Skeletal muscle satellite cell (primary cell): ENCODE measurements around the gene SRSF8.
"Not testable (repeated sequence)": the region's sequence is repeated elsewhere in the genome, so short reads cannot be mapped to it uniquely, and the experiment has no call there.

ENCODE experiments used
- H3K27me3 ChIP-seq: 2 replicates; pipeline ENCODE4 v1.7.0; 2013; ENCODE audit warnings: low read length; ENCODE audit not compliant: control insufficient read depth, insufficient read depth
- H3K36me3 ChIP-seq: 2 replicates; pipeline ENCODE4 v1.7.0; 2013; ENCODE audit warnings: mild to moderate bottlenecking, control low read depth, low read length; ENCODE audit not compliant: insufficient read depth
- H3K4me1 ChIP-seq: 2 replicates; pipeline ENCODE4 v1.7.0; 2013; ENCODE audit warnings: low read length; ENCODE audit not compliant: control insufficient read depth, insufficient read depth
- H3K4me2 ChIP-seq: 2 replicates; pipeline ENCODE4 v1.7.0; 2013; ENCODE audit warnings: mild to moderate bottlenecking, low read length
- H3K4me3 ChIP-seq: 2 replicates; pipeline ENCODE4 v1.7.0; 2013; ENCODE audit warnings: low read length
- H3K9ac ChIP-seq: 2 replicates; pipeline ENCODE4 v1.7.0; 2013; ENCODE audit warnings: mild to moderate bottlenecking, low read depth, low read length, moderate library complexity
- H3K9me3 ChIP-seq: replicated peaks from 2 replicates; pipeline ENCODE4 v1.7.0; 2013; ENCODE audit warnings: mild to moderate bottlenecking, control low read depth, low read length

The SRSF8 gene

DNA sequence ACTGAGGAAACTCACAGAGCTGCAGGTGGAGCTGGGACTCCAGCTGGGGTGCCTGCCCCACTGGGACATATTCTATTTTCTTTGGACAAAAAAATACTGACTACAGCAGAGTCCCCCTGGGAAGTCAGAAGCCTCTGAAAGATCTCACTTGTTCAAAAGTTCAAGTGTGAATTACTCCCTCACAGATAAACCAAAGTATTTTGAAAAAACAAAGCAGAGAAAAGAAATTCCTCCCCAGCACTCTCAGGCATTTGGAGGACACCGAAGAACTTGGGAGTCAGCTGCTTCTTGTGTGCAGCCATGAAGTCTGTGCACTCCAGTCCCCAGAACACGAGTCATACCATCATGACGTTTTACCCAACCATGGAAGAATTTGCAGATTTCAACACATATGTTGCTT lies 17.6 kb upstream of the SRSF8 start, which contains the start of gene KDM4F:
Gene KDM4F, plus strand, starts transcription at position 301 of the 400 bp plus-strand sequence.
- H3K36me3 ChIP-seq, result not testable (repeated sequence)

DNA sequence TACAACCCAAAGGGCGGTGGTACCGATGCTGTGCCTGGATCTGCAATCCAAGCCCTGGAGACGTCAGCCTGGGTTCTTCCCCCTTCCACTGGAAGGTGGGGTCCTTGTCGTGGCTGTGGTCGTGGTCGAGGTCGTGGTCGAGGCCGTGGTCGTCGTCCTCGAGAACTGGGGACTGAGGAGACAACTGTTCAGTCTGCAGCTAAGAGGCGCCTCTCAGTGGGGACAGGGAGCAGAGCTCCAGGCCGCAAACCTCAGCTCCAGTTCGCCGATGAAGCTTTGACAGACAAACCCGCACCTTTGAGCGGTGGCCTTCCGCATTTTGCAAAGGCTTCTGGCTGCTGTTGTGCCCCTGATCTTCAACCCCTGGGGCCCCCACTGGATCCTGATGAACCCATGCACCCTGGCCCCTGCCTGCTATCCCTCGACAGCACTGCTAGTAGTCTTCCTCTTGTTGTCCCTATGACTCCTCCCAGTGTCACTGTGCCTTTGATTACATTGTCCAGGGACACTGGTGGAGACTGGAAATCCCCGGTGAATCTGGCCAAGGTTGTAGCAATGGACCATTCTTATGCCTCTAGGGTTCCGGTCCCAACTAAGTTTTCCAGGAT lies 16.0 kb upstream of the SRSF8 start:
- H3K9me3 ChIP-seq, result no peaks in the 10 kb centered on the region
- no peak overlapping the region for H3K4me2 ChIP-seq
- no peaks in the 10 kb centered on the region for H3K36me3 ChIP-seq
- H3K9ac ChIP-seq, result no peak overlapping the region
- H3K4me1 ChIP-seq, result no peaks in the 10 kb centered on the region
- H3K27me3 ChIP-seq, result peaks cover 55% of the 10 kb centered on the region
- H3K4me3 ChIP-seq, result no peak overlapping the region

More for the DNA sequence above, 17.6 kb upstream of the SRSF8 start, which contains the start of gene KDM4F:
- H3K27me3 ChIP-seq, result peaks cover 56% of the 10 kb centered on the region
- H3K4me3 ChIP-seq, H3K9ac ChIP-seq, H3K9me3 ChIP-seq, H3K4me2 ChIP-seq, H3K4me1 ChIP-seq: not testable (repeated sequence)

DNA sequence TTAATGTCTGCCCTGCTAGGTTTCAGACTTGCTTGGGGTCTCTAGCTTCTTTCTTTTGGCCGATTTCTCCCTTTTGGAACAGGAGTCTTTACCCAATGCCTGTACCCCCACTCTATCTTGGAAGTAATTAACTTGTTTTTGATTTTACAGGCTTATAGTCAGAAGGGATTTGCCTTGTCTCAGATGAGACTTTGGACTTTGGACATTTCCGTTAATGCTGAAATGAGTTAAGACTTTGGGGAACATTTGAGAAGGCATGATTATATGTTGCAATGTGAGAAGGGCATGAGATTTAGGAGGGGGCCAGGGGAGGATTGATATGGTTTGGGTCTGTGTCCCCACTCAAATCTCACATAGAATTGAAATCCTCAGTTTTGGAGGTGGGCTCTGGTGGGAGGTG lies 12.4 kb upstream of the SRSF8 start:
- Histone ChIP-seq H3K4me3 (no peak overlapping the region), H3K4me2 (no peak overlapping the region), H3K27me3 (peaks cover 34% of the 10 kb centered on the region), H3K4me1 (no peaks in the 10 kb centered on the region), H3K9ac (no peak overlapping the region), H3K36me3 (no peaks in the 10 kb centered on the region), H3K9me3 (no peaks in the 10 kb centered on the region)

DNA sequence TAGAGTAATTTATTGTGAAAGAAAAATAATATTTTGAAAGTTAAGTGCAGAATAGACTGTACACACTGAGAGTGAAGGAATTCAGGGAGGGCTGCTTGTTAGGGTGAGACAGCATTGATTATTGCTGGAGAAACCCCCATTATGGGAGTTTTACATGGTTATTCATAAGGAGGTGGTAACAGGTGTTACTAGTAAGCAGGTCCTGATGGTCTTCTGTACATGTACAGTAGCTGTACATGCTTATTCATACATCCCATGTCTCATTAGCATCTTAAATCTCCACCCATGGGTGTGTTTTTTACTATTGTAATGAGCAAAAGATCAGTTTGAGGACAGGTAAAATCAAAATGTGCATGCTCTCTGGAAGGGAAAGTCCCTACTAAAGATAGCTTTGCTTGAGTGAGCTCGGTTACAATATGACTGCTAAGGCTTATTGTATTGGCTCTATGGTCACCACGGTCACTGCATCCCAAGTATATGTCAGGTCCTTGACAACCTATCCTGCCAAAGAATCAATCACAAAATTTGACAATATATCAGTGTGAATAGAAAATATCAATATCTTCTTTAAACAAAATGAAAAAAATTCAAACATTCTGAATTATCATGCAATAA lies 11.3 kb upstream of the SRSF8 start:
- Histone ChIP-seq H3K27me3 (peaks cover 41% of the 10 kb centered on the region), H3K9me3 (no peaks in the 10 kb centered on the region), H3K4me2 (no peak overlapping the region), H3K9ac (no peak overlapping the region), H3K36me3 (no peaks in the 10 kb centered on the region), H3K4me3 (no peak overlapping the region), H3K4me1 (no peaks in the 10 kb centered on the region)

DNA sequence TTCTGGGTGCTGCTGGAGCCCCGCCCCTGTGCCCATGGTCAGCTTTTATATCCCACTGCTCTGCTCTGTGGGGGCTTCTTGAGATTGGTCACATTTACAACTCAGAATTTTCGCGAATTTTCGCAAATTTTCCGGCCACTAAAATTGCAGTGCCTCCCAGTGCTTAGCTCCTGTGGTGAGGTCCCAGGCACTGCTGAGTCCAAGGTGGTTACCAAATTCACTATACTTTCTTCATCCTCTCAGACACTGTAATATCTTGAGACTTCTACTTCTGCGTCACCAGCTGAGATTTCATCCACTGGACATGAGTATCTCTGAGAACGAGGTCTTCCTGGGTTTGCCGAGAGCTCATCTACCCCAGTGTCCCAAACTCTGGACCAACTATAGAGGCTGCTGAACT lies 8.8 kb upstream of the SRSF8 start:
- Histone ChIP-seq H3K4me2 (no peak overlapping the region), H3K4me3 (no peak overlapping the region), H3K4me1 (no peaks in the 10 kb centered on the region), H3K27me3 (peaks cover 53% of the 10 kb centered on the region), H3K9ac (no peak overlapping the region), H3K9me3 (no peaks in the 10 kb centered on the region), H3K36me3 (no peaks in the 10 kb centered on the region)

DNA sequence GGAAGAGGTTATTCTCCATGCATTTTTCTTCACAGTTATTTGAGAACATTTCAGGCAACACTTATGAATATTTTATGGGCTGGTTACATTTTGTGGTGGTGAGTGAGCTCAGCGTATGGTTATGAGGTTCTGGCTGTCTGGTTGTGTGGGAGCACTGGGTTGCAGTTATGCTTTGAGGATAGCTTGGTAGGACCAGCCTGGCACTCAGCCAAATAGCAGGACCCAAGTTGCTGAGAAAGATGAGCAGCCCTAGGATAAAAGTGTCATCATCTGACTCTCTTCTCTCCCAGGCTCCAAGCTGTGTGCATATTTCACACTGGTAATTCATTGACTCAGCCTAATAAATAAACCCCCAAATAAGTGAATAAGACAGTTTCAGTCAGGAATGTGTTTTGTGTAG lies 8.1 kb upstream of the SRSF8 start:
- H3K9me3 ChIP-seq, result no peaks in the 10 kb centered on the region
- no peaks in the 10 kb centered on the region for H3K36me3 ChIP-seq
- no peak overlapping the region for H3K4me3 ChIP-seq
- H3K27me3 ChIP-seq, result peaks cover 46% of the 10 kb centered on the region
- no peaks in the 10 kb centered on the region for H3K4me1 ChIP-seq
- no peak overlapping the region for H3K9ac ChIP-seq
- H3K4me2 ChIP-seq, result no peak overlapping the region

DNA sequence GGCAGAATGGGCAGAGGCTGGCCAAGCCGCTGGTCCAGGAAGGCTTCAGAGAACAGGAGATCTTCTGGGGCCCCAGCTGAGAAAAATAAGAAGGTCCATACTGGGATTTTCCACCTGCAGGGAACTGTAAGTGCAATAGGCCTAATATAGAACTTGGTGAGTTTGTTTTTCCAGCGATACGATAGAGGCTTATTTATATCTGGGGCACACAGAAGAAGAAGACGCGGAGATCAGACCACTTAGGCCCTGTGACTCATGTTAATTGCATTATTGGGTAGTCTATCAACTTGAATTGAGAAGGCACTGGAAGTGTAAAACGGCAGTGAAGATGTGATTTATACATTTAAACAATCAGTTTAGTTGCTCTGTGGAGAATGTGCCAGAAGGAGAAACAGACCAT lies 7.7 kb upstream of the SRSF8 start:
- Histone ChIP-seq H3K4me1 (no peaks in the 10 kb centered on the region), H3K9me3 (no peaks in the 10 kb centered on the region), H3K4me3 (no peak overlapping the region), H3K9ac (no peak overlapping the region), H3K36me3 (no peaks in the 10 kb centered on the region), H3K27me3 (peaks cover 42% of the 10 kb centered on the region), H3K4me2 (no peak overlapping the region)

DNA sequence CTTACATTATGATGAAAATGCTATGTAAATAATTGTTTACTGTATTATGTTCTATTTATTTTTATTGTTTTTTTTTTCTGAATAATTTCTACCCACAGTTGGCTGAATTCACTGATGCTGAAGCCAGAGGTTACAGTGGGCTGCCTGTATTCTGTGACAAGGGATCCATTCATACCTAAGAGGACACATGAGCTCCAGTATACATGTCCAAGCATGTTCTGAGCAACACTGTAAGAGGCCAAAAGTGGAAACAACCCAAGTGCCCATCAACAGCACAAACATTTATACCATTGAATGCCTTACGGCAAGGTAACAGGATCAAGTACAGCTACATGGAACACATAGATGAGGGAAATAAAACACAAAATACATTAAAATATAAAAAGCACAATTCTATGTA lies 1.4 kb upstream of the SRSF8 start:
- H3K27me3 ChIP-seq, result peaks cover 15% of the 10 kb centered on the region
- H3K9me3 ChIP-seq, result no peaks in the 10 kb centered on the region
- H3K36me3 ChIP-seq, result no peaks in the 10 kb centered on the region
- no peak overlapping the region for H3K4me2 ChIP-seq
- no peak overlapping the region for H3K4me3 ChIP-seq
- H3K4me1 ChIP-seq, result peaks cover 12% of the 10 kb centered on the region
- no peak overlapping the region for H3K9ac ChIP-seq

DNA sequence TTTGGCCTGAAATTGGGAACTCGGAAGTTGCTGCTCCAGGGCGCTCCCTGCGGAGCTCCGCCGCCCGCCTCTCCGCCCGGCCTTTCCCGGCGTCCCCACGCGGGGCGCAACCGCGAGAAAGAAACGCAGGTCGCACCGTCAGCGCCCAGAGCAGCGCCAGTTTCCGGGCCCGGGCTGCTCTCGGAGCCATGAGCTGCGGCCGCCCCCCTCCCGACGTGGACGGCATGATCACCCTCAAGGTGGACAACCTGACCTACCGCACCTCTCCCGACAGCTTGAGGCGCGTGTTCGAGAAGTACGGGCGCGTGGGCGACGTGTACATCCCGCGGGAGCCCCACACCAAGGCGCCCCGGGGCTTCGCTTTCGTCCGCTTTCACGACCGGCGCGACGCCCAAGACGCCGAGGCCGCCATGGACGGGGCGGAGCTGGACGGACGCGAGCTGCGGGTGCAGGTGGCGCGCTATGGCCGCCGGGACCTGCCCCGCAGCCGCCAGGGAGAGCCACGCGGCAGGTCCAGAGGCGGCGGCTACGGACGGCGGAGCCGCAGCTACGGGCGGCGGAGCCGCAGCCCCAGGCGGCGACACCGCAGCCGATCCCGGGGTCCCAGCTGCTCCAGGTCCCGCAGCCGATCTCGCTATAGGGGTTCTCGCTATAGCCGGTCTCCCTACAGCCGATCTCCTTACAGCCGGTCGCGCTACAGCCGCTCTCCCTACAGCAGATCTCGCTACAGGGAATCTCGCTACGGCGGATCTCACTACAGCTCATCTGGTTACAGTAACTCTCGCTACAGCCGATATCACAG lies 521 bp downstream of the SRSF8 start:
- peak overlapping the region; percentile 87 for H3K4me2 ChIP-seq
- H3K9ac ChIP-seq, result peak overlapping the region; percentile 91
- H3K36me3 ChIP-seq, result no peaks in the 10 kb centered on the region
- peaks cover 12% of the 10 kb centered on the region for H3K4me1 ChIP-seq
- peaks cover 1% of the 10 kb centered on the region for H3K27me3 ChIP-seq
- H3K9me3 ChIP-seq, result no peaks in the 10 kb centered on the region
- H3K4me3 ChIP-seq, result peak overlapping the region; percentile 87

DNA sequence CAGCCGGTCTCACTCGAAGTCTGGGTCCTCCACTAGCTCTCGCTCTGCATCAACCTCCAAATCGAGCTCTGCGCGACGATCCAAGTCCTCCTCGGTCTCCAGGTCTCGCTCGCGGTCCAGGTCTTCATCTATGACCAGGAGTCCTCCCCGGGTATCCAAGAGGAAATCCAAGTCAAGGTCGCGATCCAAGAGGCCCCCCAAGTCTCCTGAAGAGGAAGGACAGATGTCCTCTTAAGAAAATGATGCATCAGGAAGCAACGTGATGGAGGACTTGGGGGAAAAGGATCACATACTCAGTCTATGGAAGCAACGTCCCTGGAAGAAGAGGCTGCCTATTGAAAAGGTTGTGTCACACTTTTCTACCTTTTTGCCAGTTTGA lies 1.1 kb downstream of the SRSF8 start:
- peak overlapping the region; percentile 87 for H3K4me3 ChIP-seq
- H3K4me1 ChIP-seq, result peaks cover 12% of the 10 kb centered on the region
- H3K4me2 ChIP-seq, result peak overlapping the region; percentile 87
- H3K36me3 ChIP-seq, result no peaks in the 10 kb centered on the region
- no peaks in the 10 kb centered on the region for H3K27me3 ChIP-seq
- H3K9me3 ChIP-seq, result no peaks in the 10 kb centered on the region
- peak overlapping the region; percentile 91 for H3K9ac ChIP-seq

DNA sequence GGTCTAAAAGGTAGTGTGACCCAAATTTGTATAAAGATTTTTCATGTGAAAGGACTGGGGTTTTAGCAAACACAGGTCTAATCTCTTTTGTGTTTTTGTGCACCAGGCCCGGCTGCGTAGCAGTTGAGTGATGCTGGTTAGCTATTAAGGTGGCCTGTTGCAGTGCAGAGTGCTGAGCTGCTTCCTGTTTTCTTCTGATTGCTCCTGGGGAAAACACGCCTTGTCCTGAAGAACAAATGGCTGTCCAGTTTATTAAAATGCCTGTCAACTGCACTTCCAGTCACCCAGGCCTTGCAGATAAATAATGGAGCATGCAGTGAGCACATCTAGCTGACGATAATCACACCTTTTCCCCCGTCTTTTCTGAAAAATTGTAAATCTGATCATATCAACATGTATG lies 1.8 kb downstream of the SRSF8 start:
- no peaks in the 10 kb centered on the region for H3K36me3 ChIP-seq
- H3K4me1 ChIP-seq, result peaks cover 12% of the 10 kb centered on the region
- H3K9me3 ChIP-seq, result no peaks in the 10 kb centered on the region
- no peaks in the 10 kb centered on the region for H3K27me3 ChIP-seq
- H3K4me3 ChIP-seq, result peak overlapping the region; percentile 87
- peak overlapping the region; percentile 91 for H3K9ac ChIP-seq
- H3K4me2 ChIP-seq, result peak overlapping the region; percentile 87
